ENCODE data around the gene SLC18A3.
A peak's percentile ranks its signal among the peaks of the same experiment; 100 is the strongest.

The SLC18A3 gene

DNA sequence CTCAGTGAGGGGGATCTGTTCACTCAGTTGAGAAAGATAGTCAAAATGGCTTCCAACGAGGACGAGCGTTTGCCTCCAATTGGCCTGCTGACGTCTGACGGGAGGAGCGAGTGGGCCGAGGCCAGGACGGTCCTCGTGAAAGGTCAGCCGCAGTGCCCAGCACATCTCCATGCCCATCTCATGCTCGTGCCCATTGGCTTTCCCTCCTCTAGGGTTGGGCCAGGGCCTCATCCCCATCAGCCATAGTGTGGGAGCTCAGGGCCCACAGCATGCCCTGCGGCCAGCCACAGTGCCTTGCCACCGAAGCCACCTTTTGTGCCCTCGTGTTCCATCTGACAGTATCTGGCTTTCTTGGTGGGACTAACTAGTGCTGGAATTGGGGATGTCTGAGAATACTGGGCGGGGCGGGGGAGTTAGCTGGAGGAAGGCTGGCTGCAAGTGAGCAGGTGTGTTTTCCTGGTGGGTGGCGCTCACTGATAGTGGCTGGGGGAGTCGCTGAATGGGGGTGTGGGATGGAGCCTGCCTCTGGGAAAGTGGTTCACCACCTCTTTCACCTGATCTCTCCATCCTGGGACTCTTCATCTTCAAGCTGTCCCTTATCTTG is 17.6 kb downstream of the SLC18A3 start:
- DNase-seq, result no peak

DNA sequence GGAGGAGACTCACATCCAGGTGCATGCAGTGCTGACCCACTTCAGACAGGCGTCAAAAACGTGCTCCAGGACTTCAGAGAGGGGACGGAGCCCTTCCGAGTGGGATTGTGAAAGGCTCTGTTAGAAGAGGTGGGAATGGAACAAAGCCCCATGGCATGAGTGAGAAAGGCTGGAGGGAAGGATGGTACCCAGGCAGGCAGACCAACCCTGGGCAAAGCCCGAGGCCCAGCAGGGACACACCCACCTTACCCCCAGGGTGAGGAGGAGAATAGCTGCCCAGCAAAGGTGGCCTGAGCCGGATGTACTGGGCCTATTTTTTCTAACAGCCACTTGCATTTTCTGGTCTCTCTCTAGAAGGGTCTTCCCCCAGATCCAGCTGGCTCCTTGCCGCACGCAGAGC is 18.5 kb downstream of the SLC18A3 start:
- Histone ChIP-seq H3K18ac (ENCODE audit: low read length) (no peak overlapping the region), H3K4me3 (ENCODE audit: low read length) (no peak overlapping the region), H3K4ac (ENCODE audit: low read depth, low read length) (no peak overlapping the region), H3K9ac (ENCODE audit: low read length) (no peak overlapping the region), H3K27ac (ENCODE audit: low read depth, low read length) (no peak overlapping the region), H3K36me3 (ENCODE audit: control insufficient read depth, insufficient read depth, low read length) (no peaks in the 10 kb centered on the region), H2BK5ac (ENCODE audit: low read length) (no peak overlapping the region), H3K4me2 (ENCODE audit: low read length) (no peak overlapping the region), H3K23ac (ENCODE audit: low read length) (no peak overlapping the region), H3K56ac (ENCODE audit: low read length) (no peak overlapping the region), H2BK15ac (replicated peaks; ENCODE audit: low read depth) (no peak overlapping the region), H3K27me3 (ENCODE audit: insufficient read depth, low read length, poor library complexity) (no peaks in the 10 kb centered on the region), H3K4me1 (ENCODE audit: control insufficient read depth, low read depth, low read length) (no peaks in the 10 kb centered on the region), H4K5ac (ENCODE audit: low read length) (no peak overlapping the region), H3K79me2 (ENCODE audit: control insufficient read depth, insufficient read depth, low read length) (no peaks in the 10 kb centered on the region), H2BK120ac (ENCODE audit: low read depth, low read length) (no peak overlapping the region), H2AK5ac (ENCODE audit: low read length) (no peak overlapping the region), H4K8ac (ENCODE audit: low read depth, low read length) (no peak overlapping the region), H3K79me1 (ENCODE audit: low read length) (no peaks in the 10 kb centered on the region)
- no peak for DNase-seq
- no CpG with 5 or more reads among the region's 8 CpGs for WGBS (ENCODE audit: extremely low coverage, insufficient coverage, low lambda C conversion rate)

More for the DNA sequence above, 17.6 kb downstream of the SLC18A3 start:
- H3K23ac ChIP-seq (ENCODE audit: low read length), result no peak overlapping the region
- no peak overlapping the region for H2AK5ac ChIP-seq (ENCODE audit: low read length)
- no peaks in the 10 kb centered on the region for H3K36me3 ChIP-seq (ENCODE audit: control insufficient read depth, insufficient read depth, low read length)
- no peak overlapping the region for H4K5ac ChIP-seq (ENCODE audit: low read length)
- H2BK5ac ChIP-seq (ENCODE audit: low read length), result no peak overlapping the region
- H3K9ac ChIP-seq (ENCODE audit: low read length), result no peak overlapping the region
- no peak overlapping the region for H2BK15ac ChIP-seq (replicated peaks; ENCODE audit: low read depth)
- H3K56ac ChIP-seq (ENCODE audit: low read length), result no peak overlapping the region
- H3K79me2 ChIP-seq (ENCODE audit: control insufficient read depth, insufficient read depth, low read length), result no peaks in the 10 kb centered on the region
- no peaks in the 10 kb centered on the region for H3K27me3 ChIP-seq (ENCODE audit: insufficient read depth, low read length, poor library complexity)
- no peak overlapping the region for H3K4ac ChIP-seq (ENCODE audit: low read depth, low read length)
- no peaks in the 10 kb centered on the region for H3K4me1 ChIP-seq (ENCODE audit: control insufficient read depth, low read depth, low read length)
- no peak overlapping the region for H4K8ac ChIP-seq (ENCODE audit: low read depth, low read length)
- H3K18ac ChIP-seq (ENCODE audit: low read length), result no peak overlapping the region
- no peak overlapping the region for H2BK120ac ChIP-seq (ENCODE audit: low read depth, low read length)
- H3K4me3 ChIP-seq (ENCODE audit: low read length), result no peak overlapping the region
- WGBS (ENCODE audit: extremely low coverage, insufficient coverage, low lambda C conversion rate), result no CpG with 5 or more reads among the region's 18 CpGs
- no peak overlapping the region for H3K4me2 ChIP-seq (ENCODE audit: low read length)
- H3K79me1 ChIP-seq (ENCODE audit: low read length), result no peaks in the 10 kb centered on the region
- no peak overlapping the region for H3K27ac ChIP-seq (ENCODE audit: low read depth, low read length)

DNA sequence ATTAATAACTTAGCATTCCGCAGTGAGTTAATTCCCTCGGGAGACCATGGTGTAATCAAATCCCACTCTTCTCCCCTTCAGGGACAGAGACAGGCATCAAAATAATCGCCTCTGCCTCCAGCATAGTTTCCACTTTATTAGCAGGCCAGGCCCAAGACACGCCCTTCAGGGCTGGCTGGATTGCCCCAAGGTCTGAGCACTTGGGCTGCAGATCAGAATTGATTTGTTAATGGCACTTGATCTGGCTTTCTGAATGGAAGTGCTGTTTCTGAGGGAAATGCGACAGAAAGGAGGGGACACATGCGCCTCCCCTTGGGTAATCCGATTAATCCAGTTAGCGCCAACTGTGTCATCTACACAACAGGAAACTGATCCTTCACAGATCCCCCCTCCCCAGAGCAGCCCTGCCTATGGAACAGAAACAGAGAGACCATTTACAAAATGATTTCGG is 19.3 kb downstream of the SLC18A3 start:
- Histone ChIP-seq H4K5ac (ENCODE audit: low read length) (no peak overlapping the region), H3K4me1 (ENCODE audit: control insufficient read depth, low read depth, low read length) (no peaks in the 10 kb centered on the region), H3K23ac (ENCODE audit: low read length) (no peak overlapping the region), H2BK15ac (replicated peaks; ENCODE audit: low read depth) (no peak overlapping the region), H2AK5ac (ENCODE audit: low read length) (no peak overlapping the region), H3K4ac (ENCODE audit: low read depth, low read length) (no peak overlapping the region), H2BK120ac (ENCODE audit: low read depth, low read length) (no peak overlapping the region), H3K9ac (ENCODE audit: low read length) (no peak overlapping the region), H3K79me2 (ENCODE audit: control insufficient read depth, insufficient read depth, low read length) (no peaks in the 10 kb centered on the region), H3K4me2 (ENCODE audit: low read length) (no peak overlapping the region), H3K18ac (ENCODE audit: low read length) (no peak overlapping the region), H2BK5ac (ENCODE audit: low read length) (no peak overlapping the region), H3K27me3 (ENCODE audit: insufficient read depth, low read length, poor library complexity) (no peaks in the 10 kb centered on the region), H4K8ac (ENCODE audit: low read depth, low read length) (no peak overlapping the region), H3K27ac (ENCODE audit: low read depth, low read length) (no peak overlapping the region), H3K79me1 (ENCODE audit: low read length) (no peaks in the 10 kb centered on the region), H3K36me3 (ENCODE audit: control insufficient read depth, insufficient read depth, low read length) (no peaks in the 10 kb centered on the region), H3K56ac (ENCODE audit: low read length) (no peak overlapping the region), H3K4me3 (ENCODE audit: low read length) (no peak overlapping the region)
- DNase-seq, result no peak
- no CpG with 5 or more reads among the region's 9 CpGs for WGBS (ENCODE audit: extremely low coverage, insufficient coverage, low lambda C conversion rate)

DNA sequence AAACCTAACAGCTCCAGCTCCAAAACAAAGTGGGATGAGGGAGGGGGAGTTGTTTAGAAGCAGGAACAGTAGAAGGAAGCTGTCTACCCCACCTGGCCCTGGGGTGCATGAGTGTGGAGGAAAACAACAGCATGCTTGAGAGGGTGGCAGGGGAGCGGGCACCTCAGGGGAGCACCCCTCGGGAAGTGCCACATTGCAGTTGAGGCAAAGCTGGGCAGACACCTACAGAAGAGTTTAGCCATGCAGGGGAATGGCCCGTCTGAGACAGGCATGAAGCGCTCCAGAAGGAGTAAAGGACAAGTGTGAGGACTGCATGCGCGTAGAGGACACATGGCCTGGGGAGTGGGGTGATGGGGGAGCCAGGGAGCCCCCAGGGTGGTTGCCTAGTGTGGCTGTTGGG is 21.9 kb downstream of the SLC18A3 start:
- Histone ChIP-seq H2BK5ac (ENCODE audit: low read length) (no peak overlapping the region), H2AK5ac (ENCODE audit: low read length) (no peak overlapping the region), H3K4me3 (ENCODE audit: low read length) (no peak overlapping the region), H2BK15ac (replicated peaks; ENCODE audit: low read depth) (no peak overlapping the region), H2BK120ac (ENCODE audit: low read depth, low read length) (no peak overlapping the region), H4K5ac (ENCODE audit: low read length) (no peak overlapping the region), H3K79me2 (ENCODE audit: control insufficient read depth, insufficient read depth, low read length) (no peaks in the 10 kb centered on the region), H3K79me1 (ENCODE audit: low read length) (no peaks in the 10 kb centered on the region), H3K4ac (ENCODE audit: low read depth, low read length) (no peak overlapping the region), H3K27ac (ENCODE audit: low read depth, low read length) (no peak overlapping the region), H3K56ac (ENCODE audit: low read length) (no peak overlapping the region), H3K4me1 (ENCODE audit: control insufficient read depth, low read depth, low read length) (no peaks in the 10 kb centered on the region), H3K4me2 (ENCODE audit: low read length) (no peak overlapping the region), H3K36me3 (ENCODE audit: control insufficient read depth, insufficient read depth, low read length) (no peaks in the 10 kb centered on the region), H3K9ac (ENCODE audit: low read length) (no peak overlapping the region), H3K18ac (ENCODE audit: low read length) (no peak overlapping the region), H4K8ac (ENCODE audit: low read depth, low read length) (no peak overlapping the region), H3K23ac (ENCODE audit: low read length) (no peak overlapping the region), H3K27me3 (ENCODE audit: insufficient read depth, low read length, poor library complexity) (no peaks in the 10 kb centered on the region)
- DNase-seq, result no peak
- no CpG with 5 or more reads among the region's 6 CpGs for WGBS (ENCODE audit: extremely low coverage, insufficient coverage, low lambda C conversion rate)

DNA sequence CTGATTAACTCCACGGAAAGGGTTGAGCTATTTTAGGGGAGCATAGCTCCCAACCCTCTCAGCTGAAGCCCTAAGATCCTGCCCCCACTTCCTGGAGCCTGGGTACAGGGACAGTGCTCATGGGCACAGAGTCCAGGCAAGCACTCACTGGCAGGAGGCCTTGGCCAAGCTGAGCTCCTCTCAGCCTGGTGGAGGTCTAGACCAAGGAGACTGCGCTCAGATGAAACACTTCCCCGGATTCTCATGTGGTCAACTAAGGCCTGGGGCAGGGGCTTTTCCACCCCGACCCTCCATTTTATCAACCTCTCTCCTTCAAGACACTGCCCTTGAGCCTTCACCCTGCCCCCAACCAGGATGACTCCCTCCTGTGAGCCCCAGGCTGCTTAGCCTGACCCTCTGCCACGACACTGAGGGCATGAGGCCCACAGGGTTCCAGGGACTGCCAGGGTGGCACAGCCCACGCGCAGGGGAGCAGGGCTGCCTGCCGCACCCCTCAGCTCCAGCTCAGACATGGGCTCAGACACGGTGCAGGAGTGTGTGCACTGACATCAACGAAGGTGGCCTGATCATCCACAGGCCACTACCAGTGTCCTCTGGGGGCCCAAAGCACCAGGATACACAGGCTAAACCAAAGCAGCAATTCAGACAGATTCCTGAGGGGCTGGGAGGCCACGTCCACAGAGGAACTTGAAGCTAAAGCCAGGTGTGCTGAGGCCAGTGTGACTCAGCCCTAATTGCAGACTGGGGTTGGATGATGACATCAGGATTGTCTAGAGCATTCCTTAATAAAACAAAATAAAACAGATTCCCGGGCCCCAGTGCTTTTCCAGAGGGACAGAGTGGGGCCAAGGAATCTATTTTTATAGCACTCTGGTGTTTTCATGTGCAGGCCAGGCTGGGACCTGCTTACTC is 22.6 kb downstream of the SLC18A3 start:
- no peak overlapping the region for H3K23ac ChIP-seq (ENCODE audit: low read length)
- no peaks in the 10 kb centered on the region for H3K27me3 ChIP-seq (ENCODE audit: insufficient read depth, low read length, poor library complexity)
- H2AK5ac ChIP-seq (ENCODE audit: low read length), result no peak overlapping the region
- no peak overlapping the region for H3K4ac ChIP-seq (ENCODE audit: low read depth, low read length)
- H3K9ac ChIP-seq (ENCODE audit: low read length), result no peak overlapping the region
- no peaks in the 10 kb centered on the region for H3K79me1 ChIP-seq (ENCODE audit: low read length)
- no peak overlapping the region for H2BK15ac ChIP-seq (replicated peaks; ENCODE audit: low read depth)
- H3K79me2 ChIP-seq (ENCODE audit: control insufficient read depth, insufficient read depth, low read length), result no peaks in the 10 kb centered on the region
- H4K8ac ChIP-seq (ENCODE audit: low read depth, low read length), result no peak overlapping the region
- H3K56ac ChIP-seq (ENCODE audit: low read length), result peak overlapping the region; percentile 17
- no peak overlapping the region for H2BK5ac ChIP-seq (ENCODE audit: low read length)
- no peak overlapping the region for H4K5ac ChIP-seq (ENCODE audit: low read length)
- H3K18ac ChIP-seq (ENCODE audit: low read length), result no peak overlapping the region
- no CpG with 5 or more reads among the region's 12 CpGs for WGBS (ENCODE audit: extremely low coverage, insufficient coverage, low lambda C conversion rate)
- H3K4me1 ChIP-seq (ENCODE audit: control insufficient read depth, low read depth, low read length), result no peaks in the 10 kb centered on the region
- DNase-seq, result peak; percentile 75
- H3K4me2 ChIP-seq (ENCODE audit: low read length), result no peak overlapping the region
- no peak overlapping the region for H3K4me3 ChIP-seq (ENCODE audit: low read length)
- H3K36me3 ChIP-seq (ENCODE audit: control insufficient read depth, insufficient read depth, low read length), result no peaks in the 10 kb centered on the region
- H2BK120ac ChIP-seq (ENCODE audit: low read depth, low read length), result no peak overlapping the region
- no peak overlapping the region for H3K27ac ChIP-seq (ENCODE audit: low read depth, low read length)

Measured in mesendoderm (in vitro differentiated cells).